ENCODE results near the gene ATP7A. TPM values are rescaled to one million over a fixed set of nuclear protein-coding genes. Genes with fewer than 3 reads are reported as not detected.

Gene ATP7A
- total RNA-seq, 3 donors from 2014 or later (not counting 1 experiment from before 2014, with no cell fraction given), result 18.8 to 24.3 (median 21.5) TPM

DNA sequence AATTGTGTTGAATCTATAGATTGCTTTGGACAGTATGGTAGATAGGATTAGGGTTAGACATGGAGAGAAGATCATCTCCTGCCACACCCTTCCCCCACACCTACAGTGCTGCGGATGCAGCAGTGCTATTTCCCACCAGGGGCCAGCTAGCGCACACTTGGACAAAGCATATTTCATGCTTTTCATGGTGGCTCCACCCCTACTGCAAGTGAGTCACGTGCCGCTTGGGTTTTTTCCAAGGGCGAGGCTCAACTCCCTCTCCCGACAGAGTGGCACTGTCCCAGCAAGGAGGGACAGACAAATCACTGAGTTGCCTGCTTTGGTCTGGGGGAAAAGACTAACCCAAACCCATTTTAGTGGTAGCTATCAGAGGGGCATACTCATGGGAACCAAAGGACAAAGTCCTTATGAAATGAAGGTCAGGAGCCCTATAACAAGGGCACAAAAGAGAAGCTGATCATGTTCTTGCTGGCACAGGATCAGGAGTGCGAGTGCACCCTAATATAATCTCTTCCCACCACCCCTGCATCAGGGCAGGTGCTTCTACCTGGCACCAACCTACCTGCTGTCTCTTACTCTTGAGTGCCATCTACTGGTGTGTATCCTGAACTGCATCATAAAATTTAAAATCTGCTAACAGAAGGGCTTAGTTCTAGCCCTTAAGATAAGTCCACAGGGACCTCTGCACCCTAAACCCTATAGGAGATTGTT is 114.0 kb downstream of the ATP7A start:
- Mint-ChIP-seq H3K4me3 (no peak overlapping the region), H3K36me3 (no peaks in the 10 kb centered on the region), H3K4me1 (peaks cover 0 to 6% of the 10 kb centered on the region in 2 donors), H3K9me3 (no peaks in the 10 kb centered on the region), H3K27ac (no peak overlapping the region), H3K27me3 (ENCODE audit: low read depth in 2 of 2) (no peaks in the 10 kb centered on the region)
- DNase-seq (peak in 1 of 2 donors; percentile 71), ATAC-seq (peak; percentile 72 to 81 (median 74))
- no peaks in the 10 kb centered on the region for H3K36me3 ChIP-seq (ENCODE audit: control insufficient read depth, insufficient read depth, low read length)
- no peaks in the 10 kb centered on the region for H3K9me3 ChIP-seq (ENCODE audit: control insufficient read depth, insufficient read depth, low read length)
- H3K4me1 ChIP-seq (ENCODE audit: control insufficient read depth, insufficient read depth, low read length), result no peaks in the 10 kb centered on the region
- peak; percentile 59 for TF ChIP-seq CTCF (IDR thresholded peaks at IDR 0.05)
- no peak overlapping the region for H3K4me3 ChIP-seq (ENCODE audit: low read length)
- no peak overlapping the region for H3K27ac ChIP-seq (ENCODE audit: low read length)
- 80% methylated on average over 7 of the region's 7 CpGs for WGBS (ENCODE audit: insufficient coverage)
- H3K27me3 ChIP-seq (ENCODE audit: control insufficient read depth, insufficient read depth, low read length), result no peaks in the 10 kb centered on the region
- intact Hi-C loops (cut with micrococcal nuclease), result loop anchor here (1.0 kb wide), 2 partner anchors 114 to 125 kb away; partner anchors contain the start of genes ATP7A and COX7B

- WGBS (ENCODE audit: insufficient coverage), result 91% methylated on average over 3 of the region's 3 CpGs
- Histone ChIP-seq H3K27me3 (ENCODE audit: control insufficient read depth, insufficient read depth, low read length) (no peaks in the 10 kb centered on the region), H3K9me3 (ENCODE audit: control insufficient read depth, insufficient read depth, low read length) (no peaks in the 10 kb centered on the region), H3K36me3 (ENCODE audit: control insufficient read depth, insufficient read depth, low read length) (no peaks in the 10 kb centered on the region), H3K4me3 (ENCODE audit: low read length) (no peak overlapping the region), H3K27ac (ENCODE audit: low read length) (no peak overlapping the region), H3K4me1 (ENCODE audit: control insufficient read depth, insufficient read depth, low read length) (no peaks in the 10 kb centered on the region)
- intact Hi-C loops (cut with micrococcal nuclease), result no loop called here
- H3K27me3 Mint-ChIP-seq (ENCODE audit: low read depth in 2 of 2), result no peaks in the 10 kb centered on the region
- no peak for TF ChIP-seq CTCF (IDR thresholded peaks at IDR 0.05)
- H3K4me3 Mint-ChIP-seq, result no peak overlapping the region
- ATAC-seq (no peak), DNase-seq (no peak)
- H3K27ac Mint-ChIP-seq, result no peak overlapping the region
- no peaks in the 10 kb centered on the region for H3K36me3 Mint-ChIP-seq
- no peaks in the 10 kb centered on the region for H3K9me3 Mint-ChIP-seq
- H3K4me1 Mint-ChIP-seq, result peaks cover 0 to 6% of the 10 kb centered on the region in 2 donors
Measured at GRCh38 chrX:78027798-78028197, 117.3 kb downstream of the ATP7A start.

DNA sequence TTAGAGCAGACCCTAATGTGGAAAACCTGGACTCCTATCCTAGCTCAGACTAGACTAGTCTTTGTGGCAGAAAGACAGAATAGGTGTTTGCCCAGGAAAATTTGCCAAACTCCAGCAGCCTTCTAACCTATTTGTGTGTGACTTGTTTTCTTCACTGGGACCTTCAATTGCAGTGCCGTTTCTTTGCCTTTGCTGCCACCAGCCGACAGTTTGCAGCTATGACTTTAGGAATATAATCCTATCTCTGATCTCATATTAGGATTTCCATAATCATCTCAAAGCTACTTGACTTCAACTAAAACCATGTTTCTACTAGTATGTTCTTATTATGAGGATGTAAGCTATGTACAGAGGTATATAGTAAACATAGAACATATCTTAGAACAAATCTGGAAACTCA is 119.2 kb downstream of the ATP7A start:
- no peaks in the 10 kb centered on the region for H3K9me3 ChIP-seq (ENCODE audit: control insufficient read depth, insufficient read depth, low read length)
- no peak overlapping the region for H3K27ac ChIP-seq (ENCODE audit: low read length)
- no peak for ATAC-seq
- no peaks in the 10 kb centered on the region for H3K27me3 ChIP-seq (ENCODE audit: control insufficient read depth, insufficient read depth, low read length)
- intact Hi-C loops (cut with micrococcal nuclease), result no loop called here
- no peak overlapping the region for H3K4me3 ChIP-seq (ENCODE audit: low read length)
- DNase-seq, result peak in 1 of 2 donors; percentile 24
- H3K27me3 Mint-ChIP-seq (ENCODE audit: low read depth in 2 of 2), result no peaks in the 10 kb centered on the region
- H3K36me3 ChIP-seq (ENCODE audit: control insufficient read depth, insufficient read depth, low read length), result no peaks in the 10 kb centered on the region
- no peaks in the 10 kb centered on the region for H3K36me3 Mint-ChIP-seq
- no peaks in the 10 kb centered on the region for H3K9me3 Mint-ChIP-seq
- H3K4me1 ChIP-seq (ENCODE audit: control insufficient read depth, insufficient read depth, low read length), result no peaks in the 10 kb centered on the region
- H3K4me1 Mint-ChIP-seq, result peaks cover 0 to 4% of the 10 kb centered on the region in 2 donors
- H3K27ac Mint-ChIP-seq, result no peak overlapping the region
- 83% methylated on average over 2 of the region's 2 CpGs for WGBS (ENCODE audit: insufficient coverage)
- TF ChIP-seq CTCF (IDR thresholded peaks at IDR 0.05), result no peak
- no peak overlapping the region for H3K4me3 Mint-ChIP-seq

- Mint-ChIP-seq H3K36me3 (no peaks in the 10 kb centered on the region), H3K4me3 (no peak overlapping the region), H3K4me1 (no peaks in the 10 kb centered on the region), H3K27me3 (ENCODE audit: low read depth in 2 of 2) (no peaks in the 10 kb centered on the region), H3K27ac (no peak overlapping the region), H3K9me3 (no peaks in the 10 kb centered on the region)
- no peak for TF ChIP-seq CTCF (IDR thresholded peaks at IDR 0.05)
- no peaks in the 10 kb centered on the region for H3K27me3 ChIP-seq (ENCODE audit: control insufficient read depth, insufficient read depth, low read length)
- whole genome bisulfite sequencing (ENCODE audit: insufficient coverage), result 100% methylated on average over 4 of the region's 6 CpGs
- no peak for DNase-seq
- no peaks in the 10 kb centered on the region for H3K4me1 ChIP-seq (ENCODE audit: control insufficient read depth, insufficient read depth, low read length)
- intact Hi-C loops (cut with micrococcal nuclease), result no loop called here
- H3K27ac ChIP-seq (ENCODE audit: low read length), result no peak overlapping the region
- no peak overlapping the region for H3K4me3 ChIP-seq (ENCODE audit: low read length)
- no peaks in the 10 kb centered on the region for H3K9me3 ChIP-seq (ENCODE audit: control insufficient read depth, insufficient read depth, low read length)
- peaks cover 4% of the 10 kb centered on the region for H3K36me3 ChIP-seq (ENCODE audit: control insufficient read depth, insufficient read depth, low read length)
- ATAC-seq, result no peak
Measured at GRCh38 chrX:78035061-78035460, 124.6 kb downstream of the ATP7A start.

Measured in natural killer cell (primary cell).